Fibroblast of lung (primary cell): ENCODE results near the gene TEX44. TPM values are rescaled to one million over a fixed set of nuclear protein-coding genes. Genes with fewer than 3 reads are reported as not detected.

Source experiments
- DNase-seq, 2 donors: peaks; one replicate each; pipeline versions ENCODE4 v3.0.0 to v3.0.0-alpha.2; 2010; ENCODE audit warnings: low read depth in 2 of 2
- H2AFZ ChIP-seq: 2 replicates; pipeline ENCODE4 v1.5.1; 2012; ENCODE audit warnings: low read length, control low read depth, inconsistent platforms
- H3K27ac ChIP-seq: 2 replicates; pipeline ENCODE4 v1.5.1; 2011; ENCODE audit warnings: low read length, control low read depth; ENCODE audit not compliant: insufficient read depth
- H3K27me3 ChIP-seq: 2 replicates; pipeline ENCODE4 v1.5.1; 2011; ENCODE audit warnings: mild to moderate bottlenecking, low read length; ENCODE audit not compliant: control insufficient read depth, insufficient read depth
- H3K36me3 ChIP-seq: 2 replicates; pipeline ENCODE4 v1.5.1; 2011; ENCODE audit warnings: low read length; ENCODE audit not compliant: control insufficient read depth, insufficient read depth
- H3K4me1 ChIP-seq: 2 replicates; pipeline ENCODE4 v1.5.1; 2011; ENCODE audit warnings: low read length; ENCODE audit not compliant: control insufficient read depth, insufficient read depth; ENCODE audit errors: extremely low read depth
- H3K4me2 ChIP-seq: 2 replicates; pipeline ENCODE4 v1.5.1; 2011; ENCODE audit warnings: low read length, control low read depth; ENCODE audit not compliant: insufficient read depth; ENCODE audit errors: extremely low read depth
- H3K4me3 ChIP-seq, 4 experiments: fragments of 200-600 bp in 1 of 4; sonication (generic) in 1 of 4; replicated peaks in 1 of 4; 2 replicates each; pipeline ENCODE4 v1.5.1; 2011 to 2016; ENCODE audit warnings: low read length in 4 of 4, low read depth in 3 of 4, mild to moderate bottlenecking in 3 of 4, control low read depth in 2 of 4, inconsistent platforms in 1 of 4, mixed read lengths in 1 of 4; ENCODE audit not compliant: insufficient read depth in 1 of 4; ENCODE audit errors: control extremely low read depth in 1 of 4
- H3K79me2 ChIP-seq: 2 replicates; pipeline ENCODE4 v1.5.1; 2012; ENCODE audit warnings: mild to moderate bottlenecking, low read length, inconsistent platforms; ENCODE audit not compliant: control insufficient read depth, insufficient read depth
- H3K9ac ChIP-seq: 2 replicates; pipeline ENCODE4 v1.5.1; 2011; ENCODE audit warnings: mild to moderate bottlenecking, low read length, control low read depth; ENCODE audit not compliant: insufficient read depth
- H3K9me3 ChIP-seq: 2 replicates; pipeline ENCODE4 v1.5.1; 2012; ENCODE audit warnings: low read depth, low read length; ENCODE audit not compliant: control insufficient read depth, insufficient read depth
- H4K20me1 ChIP-seq: 2 replicates; pipeline ENCODE4 v1.5.1; 2011; ENCODE audit warnings: low read length; ENCODE audit not compliant: control insufficient read depth, insufficient read depth; ENCODE audit errors: extremely low read depth
- CTCF ChIP-seq, 2 donors: IDR thresholded peaks in 1 of 2; conservative IDR thresholded peaks in 1 of 2; 1 replicate in 1 of 2; 2 replicates in 1 of 2; pipeline ENCODE4 v1.5.1; 2011 to 2012; ENCODE audit warnings: low read length in 2 of 2, control low read depth in 1 of 2, inconsistent platforms in 1 of 2, low read depth in 1 of 2, mild to moderate bottlenecking in 1 of 2
- EZH2 ChIP-seq: IDR thresholded peaks from 2 replicates; pipeline ENCODE4 v1.5.1; 2012; ENCODE audit warnings: low read length, control low read depth, mild to moderate bottlenecking; ENCODE audit errors: missing control alignments
- polyA plus RNA-seq, 2 donors: library from polyadenylated mRNA; depleted of rRNA in 1 of 2; stranded (reverse) in 1 of 2; unstranded in 1 of 2; fragments of >200 nt; gene quantifications; 2 replicates each; pipeline ENCODE4 v1.2.1, GENCODE V29; 2011 to 2012; ENCODE audit warnings: missing spikeins in 1 of 2
- total RNA-seq: library from RNA; depleted of rRNA; stranded (reverse); fragments of >200 nt; gene quantifications from 2 replicates; pipeline ENCODE4 v1.2.1, GENCODE V29; 2014

TEX44 gene
- total and polyA plus RNA-seq, 2 donors (not counting 1 experiment from before 2014, with no cell fraction given), result not detected

GRCh38 chr2:231549446-231550239 lies 43.0 kb upstream of the TEX44 start:
- H3K27ac ChIP-seq, result no peak overlapping the region
- TF ChIP-seq CTCF (conservative IDR thresholded peaks at IDR 0.05 in 1 of 2, IDR thresholded peaks at IDR 0.05 in 1 of 2; ENCODE audit: low read depth in 1 of 2, low read length in 2 of 2), result no peak
- TF ChIP-seq EZH2, result no peak
- H3K79me2 ChIP-seq, result no peaks in the 10 kb centered on the region
- no peaks in the 10 kb centered on the region for H4K20me1 ChIP-seq
- H3K4me1 ChIP-seq, result peaks cover 6% of the 10 kb centered on the region
- H3K27me3 ChIP-seq, result peaks cover 2% of the 10 kb centered on the region
- no peak for DNase-seq
- H3K4me3 ChIP-seq, result no peak overlapping the region
- H3K36me3 ChIP-seq, result no peaks in the 10 kb centered on the region
- H3K9ac ChIP-seq, result no peak overlapping the region
- no peak overlapping the region for H2AFZ ChIP-seq
- H3K9me3 ChIP-seq, result no peaks in the 10 kb centered on the region
- H3K4me2 ChIP-seq, result no peak overlapping the region

- H3K9me3 ChIP-seq, result no peaks in the 10 kb centered on the region
- peaks cover 2% of the 10 kb centered on the region for H3K27me3 ChIP-seq
- no peak overlapping the region for H3K4me3 ChIP-seq
- H4K20me1 ChIP-seq, result no peaks in the 10 kb centered on the region
- no peak overlapping the region for H3K27ac ChIP-seq
- no peaks in the 10 kb centered on the region for H3K79me2 ChIP-seq
- no peak overlapping the region for H3K4me2 ChIP-seq
- no peaks in the 10 kb centered on the region for H3K36me3 ChIP-seq
- no peak overlapping the region for H2AFZ ChIP-seq
- TF ChIP-seq EZH2, result no peak
- no peak for TF ChIP-seq CTCF (conservative IDR thresholded peaks at IDR 0.05 in 1 of 2, IDR thresholded peaks at IDR 0.05 in 1 of 2; ENCODE audit: low read depth in 1 of 2, low read length in 2 of 2)
- H3K4me1 ChIP-seq, result peaks cover 7% of the 10 kb centered on the region
- H3K9ac ChIP-seq, result no peak overlapping the region
- DNase-seq, result no peak
Measured at GRCh38 chr2:231552752-231553151, 39.9 kb upstream of the TEX44 start.

GRCh38 chr2:231554327-231554726 lies 38.3 kb upstream of the TEX44 start:
- no peak overlapping the region for H3K9ac ChIP-seq
- H3K27ac ChIP-seq, result peak overlapping the region; percentile 48
- no peaks in the 10 kb centered on the region for H3K27me3 ChIP-seq
- no peaks in the 10 kb centered on the region for H3K79me2 ChIP-seq
- no peaks in the 10 kb centered on the region for H3K36me3 ChIP-seq
- no peaks in the 10 kb centered on the region for H3K9me3 ChIP-seq
- DNase-seq, result no peak
- peak overlapping the region in 3 of 4 experiments; percentile 14 to 46 (median 15) for H3K4me3 ChIP-seq
- peak overlapping the region; percentile 93 for H2AFZ ChIP-seq
- H3K4me1 ChIP-seq, result peaks cover 7% of the 10 kb centered on the region
- no peaks in the 10 kb centered on the region for H4K20me1 ChIP-seq
- peak overlapping the region; percentile 90 for H3K4me2 ChIP-seq
- TF ChIP-seq EZH2 (no peak), CTCF (conservative IDR thresholded peaks at IDR 0.05 in 1 of 2, IDR thresholded peaks at IDR 0.05 in 1 of 2; ENCODE audit: low read depth in 1 of 2, low read length in 2 of 2) (no peak)
